A549 (cell line): ENCODE data around the gene MUC21. TPM values are rescaled to one million over a fixed set of nuclear protein-coding genes. Genes with fewer than 3 reads are reported as not detected.

Experiments used
- ATAC-seq, 2 experiments: fragments of 200-7000 bp in 1 of 2; fragments of >200 bp in 1 of 2; cut with Nextera tagmentation in 1 of 2; cut with Tn5 transposase in 1 of 2; 3 replicates each; pipeline versions ENCODE4 v1.8.0 to v1.9.1; 2018 to 2020; ENCODE audit warnings: mild to moderate bottlenecking in 1 of 2, moderate library complexity in 1 of 2
- CTCF ChIA-PET: fragments of 300-600 bp; sonication (Branson Sonifier 250); formaldehyde crosslinking; extraction: SDS; loops from one replicate; lab custom pipeline; 2021; ENCODE audit warnings: antibody characterized with exemption, inconsistent platforms; lab: Yijun Ruan, JAX
- POLR2A ChIA-PET: fragments of 350-600 bp; formaldehyde crosslinking; extraction: SDS; loops from one replicate; lab custom pipeline; 2021; ENCODE audit warnings: antibody characterized with exemption, inconsistent platforms; lab: Yijun Ruan, JAX
- DNase-seq, 2 experiments: peaks; one replicate each; pipeline versions ENCODE4 v3.0.0 to v3.0.0-alpha.2; 2011 to 2016; ENCODE audit warnings: low read depth in 1 of 2, low spot score in 1 of 2
- FAIRE-seq: peaks from 2 replicates; lab custom pipeline; 2011; peaks lifted over from hg19 to GRCh38; lab: Jason Lieb, UNC
- H3K27ac ChIP-seq, 2 experiments: fragments of >200 bp; sonication (Bioruptor Twin); formaldehyde crosslinking; 3 replicates each; pipeline ENCODE4 v1.5.1; 2016 to 2017
- H3K4me1 ChIP-seq: fragments of >200 bp; sonication (Bioruptor Twin); formaldehyde crosslinking; 3 replicates; pipeline ENCODE4 v1.6.1; 2016
- H3K4me2 ChIP-seq: fragments of >200 bp; sonication (Bioruptor Twin); formaldehyde crosslinking; 3 replicates; pipeline ENCODE4 v1.6.1; 2016
- H3K4me3 ChIP-seq: fragments of >200 bp; sonication (Bioruptor Twin); formaldehyde crosslinking; 3 replicates; pipeline ENCODE4 v1.5.1; 2016
- H3K9me3 ChIP-seq: fragments of >200 bp; sonication (Bioruptor Twin); formaldehyde crosslinking; 3 replicates; pipeline ENCODE4 v1.6.1; 2016
- BHLHE40 ChIP-seq: IDR thresholded peaks from 2 replicates; pipeline ENCODE4 v1.6.1; 2012; ENCODE audit warnings: low read depth, low read length, inconsistent platforms
- CHD2 ChIP-seq: fragments of 150-350 bp; IDR thresholded peaks from 2 replicates; pipeline ENCODE4 v1.6.1; 2014; ENCODE audit warnings: low read length; ENCODE audit not compliant: partially characterized antibody
- CTCF ChIP-seq: fragments of >200 bp; sonication (Bioruptor Twin); formaldehyde crosslinking; IDR thresholded peaks from 3 replicates; pipeline ENCODE4 v1.5.1; 2016
- E2F6 ChIP-seq: IDR thresholded peaks from 2 replicates; pipeline ENCODE4 v1.6.1; 2012; ENCODE audit warnings: low read depth, borderline replicate concordance
- EHF ChIP-seq: fragments of 250-450 bp; sonication (Bioruptor Pico); IDR thresholded peaks from 2 replicates; pipeline ENCODE4 v1.5.0; 2020; ENCODE audit warnings: mild to moderate bottlenecking
- EHMT2 ChIP-seq: fragments of 200-600 bp; sonication (generic); IDR thresholded peaks from 2 replicates; pipeline ENCODE4 v1.6.1; 2016; ENCODE audit warnings: antibody characterized with exemption, low read depth, mild to moderate bottlenecking, moderate library complexity
- ELK1 ChIP-seq: fragments of 150-350 bp; IDR thresholded peaks from 2 replicates; pipeline ENCODE4 v1.6.1; 2014; ENCODE audit warnings: low read depth, mild to moderate bottlenecking, low read length
- FOSL2 ChIP-seq, 2 experiments: fragments of 450-650 bp in 1 of 2; fragments of >200 bp in 1 of 2; sonication (Bioruptor Twin) in 1 of 2; formaldehyde crosslinking; IDR thresholded peaks; 2 replicates each; pipeline versions ENCODE4 v1.5.0 to v1.6.1; 2016 to 2020; ENCODE audit warnings: mild to moderate bottlenecking in 1 of 2, moderate library complexity in 1 of 2
- HES2 ChIP-seq: fragments of >200 bp; sonication (Bioruptor Twin); formaldehyde crosslinking; IDR thresholded peaks from 2 replicates; pipeline ENCODE4 v1.6.1; 2016
- HOXA7 ChIP-seq: fragments of 250-450 bp; sonication (Bioruptor Pico); IDR thresholded peaks from 2 replicates; pipeline ENCODE4 v1.5.0; 2020; ENCODE audit warnings: mild to moderate bottlenecking, moderate library complexity
- HOXB5 ChIP-seq: fragments of 250-450 bp; sonication (Bioruptor Pico); IDR thresholded peaks from 2 replicates; pipeline ENCODE4 v1.5.0; 2020; ENCODE audit warnings: mild to moderate bottlenecking, moderate library complexity
- JUNB ChIP-seq: fragments of >200 bp; sonication (Bioruptor Twin); formaldehyde crosslinking; IDR thresholded peaks from 2 replicates; pipeline ENCODE4 v1.6.1; 2016
- MAX ChIP-seq: IDR thresholded peaks from 2 replicates; pipeline ENCODE4 v1.6.1; 2012
- MAZ ChIP-seq: fragments of 150-350 bp; IDR thresholded peaks from 2 replicates; pipeline ENCODE4 v1.6.1; 2014; ENCODE audit warnings: antibody characterized with exemption, low read depth, low read length, borderline replicate concordance
- NFE2L2 ChIP-seq: fragments of 150-350 bp; conservative IDR thresholded peaks from 2 replicates; pipeline ENCODE4 v1.6.1; 2014; ENCODE audit warnings: low read length
- RARB ChIP-seq: fragments of 250-450 bp; sonication (Bioruptor Pico); IDR thresholded peaks from 2 replicates; pipeline ENCODE4 v1.8.0; 2021; ENCODE audit warnings: mild to moderate bottlenecking, moderate library complexity
- REST ChIP-seq: fragments of 200-600 bp; sonication (generic); IDR thresholded peaks from 2 replicates; pipeline ENCODE4 v1.6.1; 2016; ENCODE audit warnings: antibody characterized with exemption, mild to moderate bottlenecking, moderate library complexity
- SMC3 ChIP-seq: fragments of >200 bp; sonication (Bioruptor Twin); formaldehyde crosslinking; IDR thresholded peaks from 3 replicates; pipeline ENCODE4 v1.6.1; 2018; ENCODE audit warnings: inconsistent platforms
- SREBF2 ChIP-seq: fragments of 450-650 bp; IDR thresholded peaks from 2 replicates; pipeline ENCODE4 v1.6.1; 2014; ENCODE audit warnings: mild to moderate bottlenecking, moderate library complexity
- TFCP2L1 ChIP-seq: fragments of 250-450 bp; sonication (Bioruptor Pico); IDR thresholded peaks from 2 replicates; pipeline ENCODE4 v1.5.0; 2021; ENCODE audit warnings: mild to moderate bottlenecking
- USF2 ChIP-seq: fragments of 450-650 bp; IDR thresholded peaks from 2 replicates; pipeline ENCODE4 v1.6.1; 2014; ENCODE audit warnings: antibody characterized with exemption
- ZSCAN20 ChIP-seq: fragments of 250-450 bp; sonication (Bioruptor Pico); IDR thresholded peaks from 2 replicates; pipeline ENCODE4 v1.8.0; 2022; ENCODE audit warnings: mild to moderate bottlenecking, moderate library complexity
- WGBS: methylation state at CpG from one replicate; pipeline ENCODE4 v1.1.6; 2017; ENCODE audit errors: missing lambda C conversion rate; 5-methylcytosine and 5-hydroxymethylcytosine counted together
- polyA plus RNA-seq, 4 experiments: library from polyadenylated mRNA; depleted of rRNA in 3 of 4; stranded (reverse); fragments of >200 nt; fragmentation: RNase III in 1 of 4; extraction: RNeasy Plus Mini Kit Qiagen cat#74134 plus additional on column Dnase treatment in 1 of 4; gene quantifications; 2 replicates in 3 of 4; 3 replicates in 1 of 4; pipeline ENCODE4 v1.2.3, GENCODE V29; 2011 to 2017

MUC21 gene
- polyA plus RNA-seq, 2 of the 4 experiments (the other 2 are of a cell fraction): not detected

GRCh38 chr6:31033075-31033474 lies 49.6 kb downstream of the MUC21 start:
- ChIA-PET POLR2A (no interaction called here), CTCF (interaction anchor here (0.8 kb wide), 1 partner anchor 118 kb away, joined by 3 read pairs; no protein-coding TSS in a partner anchor)
- FAIRE-seq (no peak), ATAC-seq (no peak), DNase-seq (no peak)
- WGBS: 79% methylated on average over 4 of the region's 4 CpGs
- Histone ChIP-seq H3K27ac (no peak overlapping the region), H3K9me3 (no peaks in the 10 kb centered on the region), H3K4me3 (no peak overlapping the region), H3K4me2 (no peak overlapping the region), H3K4me1 (peaks cover 7% of the 10 kb centered on the region; the same call in 1 of the 3 replicates)
- no peak for TF ChIP-seq FOSL2 (IDR thresholded peaks at IDR 0.05)
- no peak for TF ChIP-seq FOSL2 (CRISPR knock-in tag; IDR thresholded peaks at IDR 0.05)
- no peak for TF ChIP-seq HOXA7
- TF ChIP-seq HES2: no peak
- TF ChIP-seq CTCF: no peak
- no peak for TF ChIP-seq ZSCAN20 (CRISPR knock-in tag)
- TF ChIP-seq JUNB: no peak
- TF ChIP-seq CHD2: no peak
- no peak for TF ChIP-seq EHF (CRISPR knock-in tag)
- TF ChIP-seq REST: no peak
- no peak for TF ChIP-seq NFE2L2
- TF ChIP-seq ELK1: no peak
- TF ChIP-seq RARB (CRISPR knock-in tag): no peak
- no peak for TF ChIP-seq EHMT2
- no peak for TF ChIP-seq SREBF2

GRCh38 chr6:31035862-31036497 lies 52.5 kb downstream of the MUC21 start:
- DNase-seq: no peak
- H3K4me1 ChIP-seq: peaks cover 9% of the 10 kb centered on the region; the same call in 1 of the 3 replicates
- H3K4me2 ChIP-seq: no peak overlapping the region
- TF ChIP-seq CTCF (no peak), HOXB5 (no peak), MAZ (no peak), RARB (CRISPR knock-in tag) (no peak), E2F6 (no peak), MAX (no peak), BHLHE40 (no peak), TFCP2L1 (CRISPR knock-in tag) (no peak), SMC3 (no peak), JUNB (no peak), USF2 (no peak)
- TF ChIP-seq, all 56 proteins: peak for 0
- CTCF ChIA-PET: interaction anchor here (1.0 kb wide), 1 partner anchor 77 kb away, joined by 3 read pairs; no protein-coding TSS in a partner anchor
- no peak overlapping the region for H3K27ac ChIP-seq
- WGBS: 58% methylated on average over 4 of the region's 4 CpGs
- POLR2A ChIA-PET: interaction anchor here (0.7 kb wide), 1 partner anchor 75 kb away, joined by 3 read pairs; no protein-coding TSS in a partner anchor
- no peaks in the 10 kb centered on the region for H3K9me3 ChIP-seq
- H3K4me3 ChIP-seq: no peak overlapping the region
- ATAC-seq (no peak), FAIRE-seq (no peak)
